GM12878 (cell line): ENCODE data around the gene REV3L.

ENCODE experiments used
- HDGF ChIP-seq: fragments of 450-650 bp; IDR thresholded peaks from 2 replicates; pipeline ENCODE4 v1.6.1; 2016; ENCODE audit warnings: antibody characterized with exemption
- POLR2A ChIP-seq: IDR thresholded peaks from 2 replicates; pipeline ENCODE4 v1.6.1; 2011; ENCODE audit warnings: low read depth, mild to moderate bottlenecking, low read length
- POU2F2 ChIP-seq: IDR thresholded peaks from 3 replicates; pipeline ENCODE4 v1.6.1; 2011; ENCODE audit warnings: low read depth, mild to moderate bottlenecking, low read length, borderline replicate concordance
- RCOR1 ChIP-seq: conservative IDR thresholded peaks from 2 replicates; pipeline ENCODE4 v1.6.1; 2012; ENCODE audit warnings: low read depth, low read length, improper control_type of control experiment
- TF ChIP-seq, protein P1 (sequence below), 3 experiments: IDR thresholded peaks in 2 of 3; conservative IDR thresholded peaks in 1 of 3; 2 replicates each; pipeline ENCODE4 v1.5.1; 2011; ENCODE audit warnings: low read depth in 3 of 3, low read length in 3 of 3, mild to moderate bottlenecking in 3 of 3, control low read depth in 2 of 3, moderate library complexity in 2 of 3, inconsistent platforms in 1 of 3, mixed read lengths in 1 of 3; ENCODE audit not compliant: control insufficient read depth in 2 of 3, insufficient read depth in 1 of 3; ENCODE audit errors: extremely low read depth in 1 of 3
- TF ChIP-seq, protein P2 (sequence below): IDR thresholded peaks from 2 replicates; pipeline ENCODE4 v1.6.1; 2012; ENCODE audit warnings: low read length, inconsistent platforms
- TF ChIP-seq, protein P3 (sequence below): fragments of 450-650 bp; IDR thresholded peaks from 2 replicates; pipeline ENCODE4 v1.6.1; 2016; ENCODE audit warnings: mild to moderate bottlenecking
- TF ChIP-seq, protein P4 (sequence below): fragments of 450-650 bp; IDR thresholded peaks from 2 replicates; pipeline ENCODE4 v1.6.1; 2017; ENCODE audit warnings: mild to moderate bottlenecking, low read depth, inconsistent platforms; ENCODE audit not compliant: poor library complexity, severe bottlenecking

DNA sequence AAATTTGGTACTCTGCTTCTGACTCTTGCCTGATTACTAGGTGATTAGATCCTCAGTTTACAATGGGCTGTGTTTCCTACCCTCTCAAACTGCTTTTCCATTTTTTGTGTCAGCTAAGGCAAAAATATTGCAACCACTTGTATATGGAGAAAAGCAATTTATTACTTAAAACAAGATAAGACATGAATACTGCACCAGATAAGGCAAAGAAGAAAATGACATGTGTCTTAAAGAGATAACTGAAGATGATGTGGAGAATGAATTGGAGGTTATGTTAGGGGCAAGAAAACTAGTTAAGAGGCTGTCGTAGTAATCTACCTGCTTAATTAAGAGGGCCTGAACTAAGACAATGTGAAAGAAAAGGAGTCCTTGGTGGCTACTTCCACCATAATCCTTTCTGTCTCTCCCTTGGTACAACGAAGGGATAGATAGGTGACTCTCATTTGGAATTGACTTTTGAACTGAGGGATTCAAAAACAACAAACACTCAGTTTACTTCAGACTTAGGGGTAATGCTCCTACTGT is 16.3 kb upstream of the REV3L start:
- TF ChIP-seq POLR2A (no peak), POU2F2 (no peak), HDGF (no peak), RCOR1 (no peak)
- TF ChIP-seq, protein P1, sequence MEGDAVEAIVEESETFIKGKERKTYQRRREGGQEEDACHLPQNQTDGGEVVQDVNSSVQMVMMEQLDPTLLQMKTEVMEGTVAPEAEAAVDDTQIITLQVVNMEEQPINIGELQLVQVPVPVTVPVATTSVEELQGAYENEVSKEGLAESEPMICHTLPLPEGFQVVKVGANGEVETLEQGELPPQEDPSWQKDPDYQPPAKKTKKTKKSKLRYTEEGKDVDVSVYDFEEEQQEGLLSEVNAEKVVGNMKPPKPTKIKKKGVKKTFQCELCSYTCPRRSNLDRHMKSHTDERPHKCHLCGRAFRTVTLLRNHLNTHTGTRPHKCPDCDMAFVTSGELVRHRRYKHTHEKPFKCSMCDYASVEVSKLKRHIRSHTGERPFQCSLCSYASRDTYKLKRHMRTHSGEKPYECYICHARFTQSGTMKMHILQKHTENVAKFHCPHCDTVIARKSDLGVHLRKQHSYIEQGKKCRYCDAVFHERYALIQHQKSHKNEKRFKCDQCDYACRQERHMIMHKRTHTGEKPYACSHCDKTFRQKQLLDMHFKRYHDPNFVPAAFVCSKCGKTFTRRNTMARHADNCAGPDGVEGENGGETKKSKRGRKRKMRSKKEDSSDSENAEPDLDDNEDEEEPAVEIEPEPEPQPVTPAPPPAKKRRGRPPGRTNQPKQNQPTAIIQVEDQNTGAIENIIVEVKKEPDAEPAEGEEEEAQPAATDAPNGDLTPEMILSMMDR (IDR thresholded peaks at IDR 0.05 in 2 of 3, conservative IDR thresholded peaks at IDR 0.05 in 1 of 3; ENCODE audit: control insufficient read depth in 2 of 3, extremely low read depth in 1 of 3, insufficient read depth in 1 of 3, low read depth in 3 of 3, low read length in 3 of 3) = no peak
- TF ChIP-seq, protein P2, sequence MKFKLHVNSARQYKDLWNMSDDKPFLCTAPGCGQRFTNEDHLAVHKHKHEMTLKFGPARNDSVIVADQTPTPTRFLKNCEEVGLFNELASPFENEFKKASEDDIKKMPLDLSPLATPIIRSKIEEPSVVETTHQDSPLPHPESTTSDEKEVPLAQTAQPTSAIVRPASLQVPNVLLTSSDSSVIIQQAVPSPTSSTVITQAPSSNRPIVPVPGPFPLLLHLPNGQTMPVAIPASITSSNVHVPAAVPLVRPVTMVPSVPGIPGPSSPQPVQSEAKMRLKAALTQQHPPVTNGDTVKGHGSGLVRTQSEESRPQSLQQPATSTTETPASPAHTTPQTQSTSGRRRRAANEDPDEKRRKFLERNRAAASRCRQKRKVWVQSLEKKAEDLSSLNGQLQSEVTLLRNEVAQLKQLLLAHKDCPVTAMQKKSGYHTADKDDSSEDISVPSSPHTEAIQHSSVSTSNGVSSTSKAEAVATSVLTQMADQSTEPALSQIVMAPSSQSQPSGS = no peak
- TF ChIP-seq, protein P3, sequence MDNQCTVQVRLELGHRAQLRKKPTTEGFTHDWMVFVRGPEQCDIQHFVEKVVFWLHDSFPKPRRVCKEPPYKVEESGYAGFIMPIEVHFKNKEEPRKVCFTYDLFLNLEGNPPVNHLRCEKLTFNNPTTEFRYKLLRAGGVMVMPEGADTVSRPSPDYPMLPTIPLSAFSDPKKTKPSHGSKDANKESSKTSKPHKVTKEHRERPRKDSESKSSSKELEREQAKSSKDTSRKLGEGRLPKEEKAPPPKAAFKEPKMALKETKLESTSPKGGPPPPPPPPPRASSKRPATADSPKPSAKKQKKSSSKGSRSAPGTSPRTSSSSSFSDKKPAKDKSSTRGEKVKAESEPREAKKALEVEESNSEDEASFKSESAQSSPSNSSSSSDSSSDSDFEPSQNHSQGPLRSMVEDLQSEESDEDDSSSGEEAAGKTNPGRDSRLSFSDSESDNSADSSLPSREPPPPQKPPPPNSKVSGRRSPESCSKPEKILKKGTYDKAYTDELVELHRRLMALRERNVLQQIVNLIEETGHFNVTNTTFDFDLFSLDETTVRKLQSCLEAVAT = no peak
- TF ChIP-seq, protein P4, sequence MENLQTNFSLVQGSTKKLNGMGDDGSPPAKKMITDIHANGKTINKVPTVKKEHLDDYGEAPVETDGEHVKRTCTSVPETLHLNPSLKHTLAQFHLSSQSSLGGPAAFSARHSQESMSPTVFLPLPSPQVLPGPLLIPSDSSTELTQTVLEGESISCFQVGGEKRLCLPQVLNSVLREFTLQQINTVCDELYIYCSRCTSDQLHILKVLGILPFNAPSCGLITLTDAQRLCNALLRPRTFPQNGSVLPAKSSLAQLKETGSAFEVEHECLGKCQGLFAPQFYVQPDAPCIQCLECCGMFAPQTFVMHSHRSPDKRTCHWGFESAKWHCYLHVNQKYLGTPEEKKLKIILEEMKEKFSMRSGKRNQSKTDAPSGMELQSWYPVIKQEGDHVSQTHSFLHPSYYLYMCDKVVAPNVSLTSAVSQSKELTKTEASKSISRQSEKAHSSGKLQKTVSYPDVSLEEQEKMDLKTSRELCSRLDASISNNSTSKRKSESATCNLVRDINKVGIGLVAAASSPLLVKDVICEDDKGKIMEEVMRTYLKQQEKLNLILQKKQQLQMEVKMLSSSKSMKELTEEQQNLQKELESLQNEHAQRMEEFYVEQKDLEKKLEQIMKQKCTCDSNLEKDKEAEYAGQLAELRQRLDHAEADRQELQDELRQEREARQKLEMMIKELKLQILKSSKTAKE = no peak
